Ascending aorta (tissue), 2 donors: Measurements from ENCODE around the gene GUCY2D. TPM values are rescaled to one million over a fixed set of nuclear protein-coding genes. Genes with fewer than 3 reads are reported as not detected.

Experiments used
- DNase-seq, 2 donors: peaks; one replicate each; pipeline ENCODE4 v3.0.0-alpha.2; 2019; ENCODE audit warnings: low spot score in 2 of 2
- H3K27ac ChIP-seq, 2 donors: fragments of 200-600 bp; sonication (generic); one replicate each; pipeline ENCODE4 v1.5.1; 2016 to 2017; ENCODE audit warnings: mild to moderate bottlenecking in 1 of 2
- H3K27me3 ChIP-seq: fragments of 200-600 bp; sonication (generic); one replicate; pipeline ENCODE4 v1.5.1; 2017
- H3K36me3 ChIP-seq, 2 donors: fragments of 200-600 bp; sonication (generic); one replicate each; pipeline ENCODE4 v1.5.1; 2016
- H3K4me1 ChIP-seq, 2 donors: fragments of 200-600 bp; sonication (generic); one replicate each; pipeline ENCODE4 v1.5.1; 2016 to 2017; ENCODE audit warnings: mild to moderate bottlenecking in 1 of 2
- H3K4me3 ChIP-seq, 2 donors: fragments of 200-600 bp; sonication (generic); one replicate each; pipeline ENCODE4 v1.5.1; 2016 to 2017; ENCODE audit warnings: mild to moderate bottlenecking in 1 of 2
- H3K9me3 ChIP-seq, 2 donors: fragments of 200-600 bp; sonication (generic); one replicate each; pipeline ENCODE4 v1.5.1; 2016
- CTCF ChIP-seq, 3 experiments: fragments of 200-600 bp in 2 of 3; fragments of 450-650 bp in 1 of 3; sonication (generic) in 2 of 3; IDR thresholded peaks; one replicate each; pipeline ENCODE4 v1.5.1; 2016 to 2019; ENCODE audit warnings: antibody characterized with exemption in 3 of 3, mild to moderate bottlenecking in 1 of 3, moderate library complexity in 1 of 3
- intact Hi-C: fragments of 100-400 bp; cut with DNase I; formaldehyde crosslinking; loops from one replicate; pipeline ENCODE4 v1.15.1; 2023
- total RNA-seq: library from RNA; depleted of rRNA; stranded (reverse); fragments of >200 nt; gene quantifications from one replicate; pipeline ENCODE4 v1.1.0, GENCODE V29; 2016

GUCY2D gene
- total RNA-seq, 1 donor from 2014 or later = not detected

GRCh38 chr17:7993972-7994589 is 8.3 kb upstream of the GUCY2D start:
- Histone ChIP-seq H3K27ac (no peak overlapping the region), H3K4me1 (no peaks in the 10 kb centered on the region), H3K27me3 (no peaks in the 10 kb centered on the region), H3K9me3 (no peaks in the 10 kb centered on the region), H3K36me3 (no peaks in the 10 kb centered on the region), H3K4me3 (no peak overlapping the region)
- TF ChIP-seq CTCF (IDR thresholded peaks at IDR 0.05) = no peak
- no peak for DNase-seq
- intact Hi-C loops = no loop called here

GRCh38 chr17:7995724-7996123 is 6.7 kb upstream of the GUCY2D start:
- intact Hi-C loops = no loop called here
- no peaks in the 10 kb centered on the region for H3K27me3 ChIP-seq
- no peaks in the 10 kb centered on the region for H3K9me3 ChIP-seq
- no peak overlapping the region for H3K27ac ChIP-seq
- TF ChIP-seq CTCF (IDR thresholded peaks at IDR 0.05) = no peak
- H3K36me3 ChIP-seq = no peaks in the 10 kb centered on the region
- DNase-seq = no peak
- H3K4me1 ChIP-seq = no peaks in the 10 kb centered on the region
- no peak overlapping the region for H3K4me3 ChIP-seq

GRCh38 chr17:7997186-7997585 is 5.2 kb upstream of the GUCY2D start:
- no peak overlapping the region for H3K4me3 ChIP-seq
- no peaks in the 10 kb centered on the region for H3K27me3 ChIP-seq
- intact Hi-C loops = no loop called here
- H3K9me3 ChIP-seq = no peaks in the 10 kb centered on the region
- peak in 2 of 3 experiments; percentile 11 to 21 for TF ChIP-seq CTCF (IDR thresholded peaks at IDR 0.05)
- H3K36me3 ChIP-seq = no peaks in the 10 kb centered on the region
- H3K27ac ChIP-seq = no peak overlapping the region
- H3K4me1 ChIP-seq = no peaks in the 10 kb centered on the region
- no peak for DNase-seq

GRCh38 chr17:8002721-8003593 is 542 bp downstream of the GUCY2D start:
- intact Hi-C loops = no loop called here
- DNase-seq = no peak
- Histone ChIP-seq H3K27me3 (peaks cover 14% of the 10 kb centered on the region), H3K36me3 (no peaks in the 10 kb centered on the region), H3K27ac (no peak overlapping the region), H3K4me1 (peaks cover 8 to 12% of the 10 kb centered on the region in 2 donors), H3K4me3 (peak overlapping the region; percentile 7 to 54), H3K9me3 (no peaks in the 10 kb centered on the region)
- TF ChIP-seq CTCF (IDR thresholded peaks at IDR 0.05) = no peak

- Histone ChIP-seq H3K9me3 (no peaks in the 10 kb centered on the region), H3K4me3 (peak overlapping the region; percentile 7 to 54), H3K36me3 (no peaks in the 10 kb centered on the region), H3K27me3 (peaks cover 14% of the 10 kb centered on the region), H3K27ac (no peak overlapping the region), H3K4me1 (peaks cover 8 to 12% of the 10 kb centered on the region in 2 donors)
- intact Hi-C loops = no loop called here
- TF ChIP-seq CTCF (IDR thresholded peaks at IDR 0.05) = no peak
- no peak for DNase-seq
Observed at GRCh38 chr17:8003594-8004181, 1.3 kb downstream of the GUCY2D start.
